ENCODE data around the gene DDA1.

DDA1 gene

GRCh38 chr19:17334414-17335409 is 25.3 kb downstream of the DDA1 start, which contains the start of gene ANO8 (continued):
- TF ChIP-seq CTCF (tag by site-specific recombination; IDR thresholded peaks at IDR 0.05) (no peak; the same call in 1 of the 2 replicates), ZFP37 (tag by site-specific recombination; IDR thresholded peaks at IDR 0.05) (peak; percentile 77; the same call in 1 of the 2 replicates), FEZF1 (tag by site-specific recombination; IDR thresholded peaks at IDR 0.05) (peak; percentile 45), ZNF501 (tag by site-specific recombination; IDR thresholded peaks at IDR 0.05) (peak; percentile 93), KLF10 (tag by site-specific recombination; IDR thresholded peaks at IDR 0.05) (peak; percentile 95), ZBTB17 (tag by site-specific recombination; IDR thresholded peaks at IDR 0.05) (peak; percentile 97), MYNN (tag by site-specific recombination; IDR thresholded peaks at IDR 0.05; ENCODE audit: borderline replicate concordance) (0 out of 2 replicates have a peak, but pooled peaks have one; percentile 21), HOXD13 (CRISPR knock-in tag; IDR thresholded peaks at IDR 0.05; ENCODE audit: borderline replicate concordance) (no peak), TRIM28 (IDR thresholded peaks at IDR 0.05; ENCODE audit: borderline replicate concordance, low read length) (peak; percentile 96; the same call in 1 of the 2 replicates), ZBTB1 (tag by site-specific recombination; IDR thresholded peaks at IDR 0.05) (no peak), REPIN1 (tag by site-specific recombination; IDR thresholded peaks at IDR 0.05; ENCODE audit: low read depth) (peak; percentile 56; the same call in 1 of the 2 replicates), ZNF677 (tag by site-specific recombination; IDR thresholded peaks at IDR 0.05) (peak; percentile 82), ZSCAN16 (tag by site-specific recombination; IDR thresholded peaks at IDR 0.05) (peak; percentile 68; the same call in 1 of the 2 replicates), ZNF140 (tag by site-specific recombination; IDR thresholded peaks at IDR 0.05) (no peak), BCL11A (tag by site-specific recombination; IDR thresholded peaks at IDR 0.05; ENCODE audit: low read depth) (peak; percentile 79; the same call in 1 of the 2 replicates), ZNF423 (tag by site-specific recombination; IDR thresholded peaks at IDR 0.05) (no peak), ZBTB48 (tag by site-specific recombination; IDR thresholded peaks at IDR 0.05) (peak; percentile 99), ZFP69B (tag by site-specific recombination; IDR thresholded peaks at IDR 0.05) (peak; percentile 94), ZNF830 (tag by site-specific recombination; IDR thresholded peaks at IDR 0.05; ENCODE audit: low read depth) (no peak), PRDM4 (tag by site-specific recombination; IDR thresholded peaks at IDR 0.05) (peak; percentile 82), ZNF585B (tag by site-specific recombination; IDR thresholded peaks at IDR 0.05) (no peak)
- TF ChIP-seq, protein P1, sequence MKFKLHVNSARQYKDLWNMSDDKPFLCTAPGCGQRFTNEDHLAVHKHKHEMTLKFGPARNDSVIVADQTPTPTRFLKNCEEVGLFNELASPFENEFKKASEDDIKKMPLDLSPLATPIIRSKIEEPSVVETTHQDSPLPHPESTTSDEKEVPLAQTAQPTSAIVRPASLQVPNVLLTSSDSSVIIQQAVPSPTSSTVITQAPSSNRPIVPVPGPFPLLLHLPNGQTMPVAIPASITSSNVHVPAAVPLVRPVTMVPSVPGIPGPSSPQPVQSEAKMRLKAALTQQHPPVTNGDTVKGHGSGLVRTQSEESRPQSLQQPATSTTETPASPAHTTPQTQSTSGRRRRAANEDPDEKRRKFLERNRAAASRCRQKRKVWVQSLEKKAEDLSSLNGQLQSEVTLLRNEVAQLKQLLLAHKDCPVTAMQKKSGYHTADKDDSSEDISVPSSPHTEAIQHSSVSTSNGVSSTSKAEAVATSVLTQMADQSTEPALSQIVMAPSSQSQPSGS (tag by site-specific recombination; IDR thresholded peaks at IDR 0.05; ENCODE audit: low read depth) = peak; percentile 94
- TF ChIP-seq, protein P2, sequence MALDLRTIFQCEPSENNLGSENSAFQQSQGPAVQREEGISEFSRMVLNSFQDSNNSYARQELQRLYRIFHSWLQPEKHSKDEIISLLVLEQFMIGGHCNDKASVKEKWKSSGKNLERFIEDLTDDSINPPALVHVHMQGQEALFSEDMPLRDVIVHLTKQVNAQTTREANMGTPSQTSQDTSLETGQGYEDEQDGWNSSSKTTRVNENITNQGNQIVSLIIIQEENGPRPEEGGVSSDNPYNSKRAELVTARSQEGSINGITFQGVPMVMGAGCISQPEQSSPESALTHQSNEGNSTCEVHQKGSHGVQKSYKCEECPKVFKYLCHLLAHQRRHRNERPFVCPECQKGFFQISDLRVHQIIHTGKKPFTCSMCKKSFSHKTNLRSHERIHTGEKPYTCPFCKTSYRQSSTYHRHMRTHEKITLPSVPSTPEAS (tag by site-specific recombination; IDR thresholded peaks at IDR 0.05) = peak; percentile 69
- TF ChIP-seq, protein P3, sequence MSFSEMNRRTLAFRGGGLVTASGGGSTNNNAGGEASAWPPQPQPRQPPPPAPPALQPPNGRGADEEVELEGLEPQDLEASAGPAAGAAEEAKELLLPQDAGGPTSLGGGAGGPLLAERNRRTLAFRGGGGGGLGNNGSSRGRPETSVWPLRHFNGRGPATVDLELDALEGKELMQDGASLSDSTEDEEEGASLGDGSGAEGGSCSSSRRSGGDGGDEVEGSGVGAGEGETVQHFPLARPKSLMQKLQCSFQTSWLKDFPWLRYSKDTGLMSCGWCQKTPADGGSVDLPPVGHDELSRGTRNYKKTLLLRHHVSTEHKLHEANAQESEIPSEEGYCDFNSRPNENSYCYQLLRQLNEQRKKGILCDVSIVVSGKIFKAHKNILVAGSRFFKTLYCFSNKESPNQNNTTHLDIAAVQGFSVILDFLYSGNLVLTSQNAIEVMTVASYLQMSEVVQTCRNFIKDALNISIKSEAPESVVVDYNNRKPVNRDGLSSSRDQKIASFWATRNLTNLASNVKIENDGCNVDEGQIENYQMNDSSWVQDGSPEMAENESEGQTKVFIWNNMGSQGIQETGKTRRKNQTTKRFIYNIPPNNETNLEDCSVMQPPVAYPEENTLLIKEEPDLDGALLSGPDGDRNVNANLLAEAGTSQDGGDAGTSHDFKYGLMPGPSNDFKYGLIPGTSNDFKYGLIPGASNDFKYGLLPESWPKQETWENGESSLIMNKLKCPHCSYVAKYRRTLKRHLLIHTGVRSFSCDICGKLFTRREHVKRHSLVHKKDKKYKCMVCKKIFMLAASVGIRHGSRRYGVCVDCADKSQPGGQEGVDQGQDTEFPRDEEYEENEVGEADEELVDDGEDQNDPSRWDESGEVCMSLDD (tag by site-specific recombination; IDR thresholded peaks at IDR 0.05) = peak; percentile 100
- TF ChIP-seq, protein P4, sequence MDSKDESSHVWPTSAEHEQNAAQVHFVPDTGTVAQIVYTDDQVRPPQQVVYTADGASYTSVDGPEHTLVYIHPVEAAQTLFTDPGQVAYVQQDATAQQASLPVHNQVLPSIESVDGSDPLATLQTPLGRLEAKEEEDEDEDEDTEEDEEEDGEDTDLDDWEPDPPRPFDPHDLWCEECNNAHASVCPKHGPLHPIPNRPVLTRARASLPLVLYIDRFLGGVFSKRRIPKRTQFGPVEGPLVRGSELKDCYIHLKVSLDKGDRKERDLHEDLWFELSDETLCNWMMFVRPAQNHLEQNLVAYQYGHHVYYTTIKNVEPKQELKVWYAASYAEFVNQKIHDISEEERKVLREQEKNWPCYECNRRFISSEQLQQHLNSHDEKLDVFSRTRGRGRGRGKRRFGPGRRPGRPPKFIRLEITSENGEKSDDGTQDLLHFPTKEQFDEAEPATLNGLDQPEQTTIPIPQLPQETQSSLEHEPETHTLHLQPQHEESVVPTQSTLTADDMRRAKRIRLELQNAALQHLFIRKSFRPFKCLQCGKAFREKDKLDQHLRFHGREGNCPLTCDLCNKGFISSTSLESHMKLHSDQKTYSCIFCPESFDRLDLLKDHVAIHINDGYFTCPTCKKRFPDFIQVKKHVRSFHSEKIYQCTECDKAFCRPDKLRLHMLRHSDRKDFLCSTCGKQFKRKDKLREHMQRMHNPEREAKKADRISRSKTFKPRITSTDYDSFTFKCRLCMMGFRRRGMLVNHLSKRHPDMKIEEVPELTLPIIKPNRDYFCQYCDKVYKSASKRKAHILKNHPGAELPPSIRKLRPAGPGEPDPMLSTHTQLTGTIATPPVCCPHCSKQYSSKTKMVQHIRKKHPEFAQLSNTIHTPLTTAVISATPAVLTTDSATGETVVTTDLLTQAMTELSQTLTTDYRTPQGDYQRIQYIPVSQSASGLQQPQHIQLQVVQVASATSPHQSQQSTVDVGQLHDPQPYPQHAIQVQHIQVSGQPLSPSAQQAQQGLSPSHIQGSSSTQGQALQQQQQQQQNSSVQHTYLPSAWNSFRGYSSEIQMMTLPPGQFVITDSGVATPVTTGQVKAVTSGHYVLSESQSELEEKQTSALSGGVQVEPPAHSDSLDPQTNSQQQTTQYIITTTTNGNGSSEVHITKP (tag by site-specific recombination; IDR thresholded peaks at IDR 0.05) = peak; percentile 97

Measured in HEK293 (cell line).